Calu3 (cell line): ENCODE data around the gene PPM1H. TPM values are rescaled to one million over a fixed set of nuclear protein-coding genes. Genes with fewer than 3 reads are reported as not detected.
A peak's percentile ranks its signal among the peaks of the same experiment; 100 is the strongest.

ENCODE experiments used
- BruUV-seq: library from RNA; stranded (reverse); fragments of 400-500 nt; replicated peaks from 2 replicates; lab custom pipeline; 2021; lab: Mats Ljungman, UMichigan
- CTCF ChIA-PET: fragments of 300-600 bp; sonication (Branson Sonifier 250); formaldehyde crosslinking; loops from one replicate; lab custom pipeline; 2022; ENCODE audit warnings: antibody characterized with exemption; lab: Charles Lee
- DNase-seq: peaks from one replicate; pipeline ENCODE4 v3.0.0; 2022
- H3K27ac Mint-ChIP-seq: one replicate; pipeline ENCODE4 v1.8.0; 2022; ENCODE audit warnings: mixed read lengths; ENCODE audit not compliant: unreplicated experiment
- H3K27me3 Mint-ChIP-seq: one replicate; pipeline ENCODE4 v1.8.0; 2022; ENCODE audit warnings: mixed read lengths; ENCODE audit not compliant: unreplicated experiment
- H3K36me3 Mint-ChIP-seq: one replicate; pipeline ENCODE4 v1.8.0; 2022; ENCODE audit warnings: mild to moderate bottlenecking, moderate library complexity, mixed read lengths; ENCODE audit not compliant: insufficient read depth, unreplicated experiment
- H3K4me1 Mint-ChIP-seq: one replicate; pipeline ENCODE4 v1.8.0; 2022; ENCODE audit warnings: mild to moderate bottlenecking, low read depth, mixed read lengths; ENCODE audit not compliant: unreplicated experiment
- H3K4me3 Mint-ChIP-seq: one replicate; pipeline ENCODE4 v1.8.0; 2022; ENCODE audit warnings: mild to moderate bottlenecking, low read depth, moderate library complexity, mixed read lengths; ENCODE audit not compliant: unreplicated experiment
- H3K9me3 Mint-ChIP-seq: one replicate; pipeline ENCODE4 v1.8.0; 2022; ENCODE audit warnings: low read depth, mixed read lengths; ENCODE audit not compliant: unreplicated experiment
- intact Hi-C: fragments of 100-400 bp; cut with micrococcal nuclease; formaldehyde crosslinking; loops from one replicate; pipeline ENCODE4 v1.10.0; 2022; ENCODE audit not compliant: unreplicated experiment
- total RNA-seq: library from RNA; stranded (reverse); gene quantifications from 2 replicates; pipeline ENCODE4 v1.2.3, GENCODE V29; 2022
- TF ChIP-seq, protein P1 (sequence below): fragments of 200-600 bp; IDR thresholded peaks from one replicate; pipeline ENCODE4 v1.8.0; 2022; ENCODE audit warnings: antibody characterized with exemption; ENCODE audit not compliant: unreplicated experiment

Gene PPM1H
- total RNA-seq, 1 experiment from 2014 or later: 36.7 TPM

DNA sequence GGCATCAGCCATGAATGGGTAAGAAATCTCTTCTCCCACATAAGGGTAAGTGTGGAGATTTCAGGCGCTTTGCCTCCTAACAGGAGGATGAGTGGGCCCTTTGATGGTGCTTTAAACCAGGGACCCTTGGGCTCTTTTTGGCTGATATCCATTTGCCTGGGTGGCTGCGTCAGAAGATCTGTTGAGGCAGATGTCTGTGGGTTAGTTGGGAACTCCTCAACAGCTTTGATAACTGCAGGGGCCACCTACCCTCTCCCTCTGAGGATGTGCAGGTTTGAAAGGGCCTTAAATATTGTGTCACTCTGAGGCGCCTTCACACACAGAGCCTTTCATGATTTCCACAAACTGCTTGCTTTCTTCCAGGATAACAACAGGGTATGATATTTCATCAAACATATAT is 210.7 kb downstream of the PPM1H start:
- CTCF ChIA-PET: interaction anchor here (0.7 to 1.6 kb wide), 3 partner anchors 15 to 119 kb away, joined by 3 to 5 read pairs (median 4); no protein-coding TSS in a partner anchor
- intact Hi-C loops: loop anchor here (2.0 to 5.0 kb wide), 3 partner anchors 63 to 277 kb away; no protein-coding TSS in a partner anchor
- peaks cover 60% of the 10 kb centered on the region for H3K4me1 Mint-ChIP-seq
- no TSS peak for BruUV-seq
- no peak for DNase-seq
- H3K9me3 Mint-ChIP-seq: no peaks in the 10 kb centered on the region
- TF ChIP-seq, protein P1, sequence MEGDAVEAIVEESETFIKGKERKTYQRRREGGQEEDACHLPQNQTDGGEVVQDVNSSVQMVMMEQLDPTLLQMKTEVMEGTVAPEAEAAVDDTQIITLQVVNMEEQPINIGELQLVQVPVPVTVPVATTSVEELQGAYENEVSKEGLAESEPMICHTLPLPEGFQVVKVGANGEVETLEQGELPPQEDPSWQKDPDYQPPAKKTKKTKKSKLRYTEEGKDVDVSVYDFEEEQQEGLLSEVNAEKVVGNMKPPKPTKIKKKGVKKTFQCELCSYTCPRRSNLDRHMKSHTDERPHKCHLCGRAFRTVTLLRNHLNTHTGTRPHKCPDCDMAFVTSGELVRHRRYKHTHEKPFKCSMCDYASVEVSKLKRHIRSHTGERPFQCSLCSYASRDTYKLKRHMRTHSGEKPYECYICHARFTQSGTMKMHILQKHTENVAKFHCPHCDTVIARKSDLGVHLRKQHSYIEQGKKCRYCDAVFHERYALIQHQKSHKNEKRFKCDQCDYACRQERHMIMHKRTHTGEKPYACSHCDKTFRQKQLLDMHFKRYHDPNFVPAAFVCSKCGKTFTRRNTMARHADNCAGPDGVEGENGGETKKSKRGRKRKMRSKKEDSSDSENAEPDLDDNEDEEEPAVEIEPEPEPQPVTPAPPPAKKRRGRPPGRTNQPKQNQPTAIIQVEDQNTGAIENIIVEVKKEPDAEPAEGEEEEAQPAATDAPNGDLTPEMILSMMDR: no peak
- no peak overlapping the region for H3K4me3 Mint-ChIP-seq
- no peaks in the 10 kb centered on the region for H3K27me3 Mint-ChIP-seq
- peaks cover 7% of the 10 kb centered on the region for H3K36me3 Mint-ChIP-seq
- H3K27ac Mint-ChIP-seq: peak overlapping the region; percentile 81

DNA sequence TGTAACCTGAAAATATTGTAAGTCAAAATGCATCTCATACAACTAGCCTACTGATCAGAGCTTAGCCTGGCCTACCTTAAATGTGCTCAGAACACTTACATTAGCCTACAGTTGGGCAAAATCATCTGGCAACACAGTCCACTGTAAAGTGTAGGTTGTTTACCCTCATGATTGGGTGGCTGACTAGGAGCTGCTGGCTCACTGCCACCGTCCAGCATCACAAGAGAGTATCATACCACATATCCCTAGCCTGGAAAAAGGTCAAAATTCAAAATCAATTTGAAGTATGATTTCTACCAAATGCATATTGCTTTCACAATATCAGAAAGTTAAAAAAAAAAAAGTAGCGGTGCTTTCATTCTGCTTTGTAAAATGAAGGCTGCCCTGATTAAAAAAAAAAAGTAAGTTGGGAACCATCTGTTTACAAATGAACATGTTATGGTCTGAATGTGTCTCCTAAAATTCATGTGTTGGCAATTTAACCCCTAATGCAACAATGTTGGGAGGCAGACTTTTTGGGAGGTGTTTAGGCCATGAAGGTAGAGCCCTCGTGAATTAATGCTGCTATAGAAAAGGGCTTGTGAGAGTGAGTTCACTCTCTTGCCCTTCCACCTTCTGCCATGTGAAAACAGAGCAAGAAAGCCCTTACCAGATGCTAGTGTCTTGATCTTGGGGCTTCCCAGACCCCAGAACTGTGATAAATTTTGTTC is 211.8 kb downstream of the PPM1H start:
- intact Hi-C loops: loop anchor here (5.0 kb wide), 1 partner anchor 276 kb away; no protein-coding TSS in a partner anchor
- Mint-ChIP-seq H3K4me1 (peaks cover 57% of the 10 kb centered on the region), H3K27ac (peak overlapping the region; percentile 81), H3K27me3 (no peaks in the 10 kb centered on the region), H3K36me3 (peaks cover 7% of the 10 kb centered on the region), H3K9me3 (no peaks in the 10 kb centered on the region), H3K4me3 (no peak overlapping the region)
- CTCF ChIA-PET: interaction anchor here (0.6 to 1.0 kb wide), 2 partner anchors 12 to 116 kb away, joined by 3 read pairs; no protein-coding TSS in a partner anchor
- DNase-seq: no peak
- TF ChIP-seq, protein P1: no peak
- BruUV-seq: no TSS peak

DNA sequence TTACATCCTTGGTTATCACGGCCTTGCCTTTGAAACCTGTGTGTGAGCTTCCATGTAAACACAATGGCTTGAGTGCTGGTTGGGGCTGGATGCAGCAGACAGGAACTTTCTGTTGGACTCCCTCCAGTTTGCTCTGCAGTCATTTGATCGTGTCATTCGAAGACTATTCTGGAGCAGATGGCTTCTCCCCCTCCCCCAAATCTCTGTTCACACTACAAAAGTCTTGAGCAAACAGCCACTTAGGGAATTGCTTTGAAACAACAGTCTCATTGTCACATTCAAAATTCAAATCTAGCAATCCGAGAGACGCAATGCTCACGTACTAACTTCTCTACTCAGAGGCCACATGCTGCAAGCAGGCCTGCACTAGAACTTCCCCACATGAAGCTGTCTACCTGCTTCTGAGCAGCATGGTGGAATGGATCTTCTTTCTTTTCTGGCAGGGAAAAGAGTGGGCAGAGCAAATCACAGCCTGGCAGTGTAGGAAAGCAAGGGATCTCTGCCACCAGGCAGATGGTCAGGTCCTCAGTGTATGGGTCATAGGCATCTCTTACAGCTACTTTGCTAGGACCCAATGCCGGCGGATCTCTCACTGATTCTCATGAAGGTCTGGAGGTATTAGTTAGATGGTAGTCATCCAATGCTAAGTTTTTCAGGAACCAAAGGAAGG is 214.2 kb downstream of the PPM1H start:
- BruUV-seq: no TSS peak
- peaks cover 64% of the 10 kb centered on the region for H3K4me1 Mint-ChIP-seq
- CTCF ChIA-PET: no interaction called here
- H3K9me3 Mint-ChIP-seq: no peaks in the 10 kb centered on the region
- H3K27me3 Mint-ChIP-seq: no peaks in the 10 kb centered on the region
- no peak overlapping the region for H3K4me3 Mint-ChIP-seq
- intact Hi-C loops: loop anchor here (5.0 kb wide), 1 partner anchor 273 kb away; no protein-coding TSS in a partner anchor
- no peak for DNase-seq
- peaks cover 7% of the 10 kb centered on the region for H3K36me3 Mint-ChIP-seq
- TF ChIP-seq, protein P1: no peak
- peak overlapping the region; percentile 50 for H3K27ac Mint-ChIP-seq

DNA sequence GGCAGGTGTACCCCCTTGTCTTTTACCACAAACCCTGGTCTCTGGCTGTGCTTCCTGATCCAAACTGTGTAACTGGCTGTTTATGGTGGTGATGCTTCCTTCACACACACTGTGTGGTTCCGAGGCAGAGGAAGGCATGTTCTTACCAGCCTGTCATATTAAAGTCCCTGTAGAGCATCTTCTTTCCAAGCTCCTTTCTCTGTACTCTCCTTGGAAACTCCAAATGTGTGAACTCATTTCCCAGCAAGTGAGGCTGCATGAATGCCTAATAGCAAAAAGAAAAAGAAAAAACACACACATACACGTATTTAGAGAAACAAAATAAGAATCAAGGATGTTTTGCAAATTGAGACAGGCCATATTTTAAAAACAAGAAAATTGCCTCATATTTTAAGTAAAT is 214.9 kb downstream of the PPM1H start:
- BruUV-seq: no TSS peak
- CTCF ChIA-PET: no interaction called here
- intact Hi-C loops: loop anchor here (5.0 kb wide), 1 partner anchor 273 kb away; no protein-coding TSS in a partner anchor
- no peaks in the 10 kb centered on the region for H3K9me3 Mint-ChIP-seq
- no peak for DNase-seq
- H3K27me3 Mint-ChIP-seq: no peaks in the 10 kb centered on the region
- TF ChIP-seq, protein P1: no peak
- no peak overlapping the region for H3K4me3 Mint-ChIP-seq
- H3K4me1 Mint-ChIP-seq: peaks cover 64% of the 10 kb centered on the region
- no peak overlapping the region for H3K27ac Mint-ChIP-seq
- peaks cover 3% of the 10 kb centered on the region for H3K36me3 Mint-ChIP-seq
